Measurements from ENCODE around the gene FRMD6. TPM values are rescaled to one million over a fixed set of nuclear protein-coding genes. Genes with fewer than 3 reads are reported as not detected.

FRMD6 gene
- total RNA-seq, 1 experiment from 2014 or later: 1.5 TPM

GRCh38 chr14:51658441-51659173 is 6.9 kb downstream of the FRMD6 start:
- in situ Hi-C loops (cut with HindIII; ENCODE audit: low sequenced_read_pairs): no loop called here

GRCh38 chr14:51660741-51661140 is 9.0 kb downstream of the FRMD6 start:
- DNase-seq (ENCODE audit: low spot score): no peak
- in situ Hi-C loops (cut with HindIII; ENCODE audit: low sequenced_read_pairs): no loop called here

More at GRCh38 chr14:51658441-51659173, 6.9 kb downstream of the FRMD6 start:
- no peak for DNase-seq (ENCODE audit: low spot score)

- no peak for DNase-seq (ENCODE audit: low spot score)
- in situ Hi-C loops (cut with HindIII; ENCODE audit: low sequenced_read_pairs): no loop called here
These were observed 9.8 kb downstream of the FRMD6 start for GRCh38 chr14:51661504-51661903.

GRCh38 chr14:51663783-51664326 is 12.1 kb downstream of the FRMD6 start:
- in situ Hi-C loops (cut with HindIII; ENCODE audit: low sequenced_read_pairs): no loop called here

GRCh38 chr14:51666070-51666469 is 14.4 kb downstream of the FRMD6 start:
- in situ Hi-C loops (cut with HindIII; ENCODE audit: low sequenced_read_pairs): no loop called here
- no peak for DNase-seq (ENCODE audit: low spot score)

More at GRCh38 chr14:51663783-51664326, 12.1 kb downstream of the FRMD6 start:
- no peak for DNase-seq (ENCODE audit: low spot score)

- in situ Hi-C loops (cut with HindIII; ENCODE audit: low sequenced_read_pairs): no loop called here
- DNase-seq (ENCODE audit: low spot score): no peak
These were observed 15.1 kb downstream of the FRMD6 start for GRCh38 chr14:51666826-51667225.

GRCh38 chr14:51668870-51669269 is 17.2 kb downstream of the FRMD6 start:
- no peak for DNase-seq (ENCODE audit: low spot score)
- in situ Hi-C loops (cut with HindIII; ENCODE audit: low sequenced_read_pairs): no loop called here

- in situ Hi-C loops (cut with HindIII; ENCODE audit: low sequenced_read_pairs): no loop called here
- DNase-seq (ENCODE audit: low spot score): no peak
These were observed 22.7 kb downstream of the FRMD6 start for GRCh38 chr14:51674294-51675002.

- in situ Hi-C loops (cut with HindIII; ENCODE audit: low sequenced_read_pairs): no loop called here
- no peak for DNase-seq (ENCODE audit: low spot score)
These were observed 24.8 kb downstream of the FRMD6 start for GRCh38 chr14:51676549-51676948.

GRCh38 chr14:51677266-51677665 is 25.6 kb downstream of the FRMD6 start:
- in situ Hi-C loops (cut with HindIII; ENCODE audit: low sequenced_read_pairs): no loop called here
- no peak for DNase-seq (ENCODE audit: low spot score)

- in situ Hi-C loops (cut with HindIII; ENCODE audit: low sequenced_read_pairs): no loop called here
- no peak for DNase-seq (ENCODE audit: low spot score)
These were observed 26.0 kb downstream of the FRMD6 start for GRCh38 chr14:51677738-51678137.

- in situ Hi-C loops (cut with HindIII; ENCODE audit: low sequenced_read_pairs): no loop called here
- no peak for DNase-seq (ENCODE audit: low spot score)
These were observed 28.3 kb downstream of the FRMD6 start for GRCh38 chr14:51680031-51680430.

GRCh38 chr14:51681411-51681810 is 29.7 kb downstream of the FRMD6 start:
- DNase-seq (ENCODE audit: low spot score): no peak
- in situ Hi-C loops (cut with HindIII; ENCODE audit: low sequenced_read_pairs): no loop called here

- in situ Hi-C loops (cut with HindIII; ENCODE audit: low sequenced_read_pairs): no loop called here
- no peak for DNase-seq (ENCODE audit: low spot score)
These were observed 30.7 kb downstream of the FRMD6 start for GRCh38 chr14:51682411-51682810.

- in situ Hi-C loops (cut with HindIII; ENCODE audit: low sequenced_read_pairs): no loop called here
These were observed 33.0 kb downstream of the FRMD6 start for GRCh38 chr14:51684760-51685159.

GRCh38 chr14:51691176-51691575 is 39.5 kb downstream of the FRMD6 start:
- in situ Hi-C loops (cut with HindIII; ENCODE audit: low sequenced_read_pairs): no loop called here
- no peak for DNase-seq (ENCODE audit: low spot score)

More at GRCh38 chr14:51684760-51685159, 33.0 kb downstream of the FRMD6 start:
- DNase-seq (ENCODE audit: low spot score): no peak

- in situ Hi-C loops (cut with HindIII; ENCODE audit: low sequenced_read_pairs): no loop called here
These were observed 40.9 kb downstream of the FRMD6 start for GRCh38 chr14:51692646-51693045.

GRCh38 chr14:51697848-51698247 is 46.1 kb downstream of the FRMD6 start:
- no peak for DNase-seq (ENCODE audit: low spot score)
- in situ Hi-C loops (cut with HindIII; ENCODE audit: low sequenced_read_pairs): no loop called here

More at GRCh38 chr14:51692646-51693045, 40.9 kb downstream of the FRMD6 start:
- DNase-seq (ENCODE audit: low spot score): no peak

- DNase-seq (ENCODE audit: low spot score): peak; percentile 92
- in situ Hi-C loops (cut with HindIII; ENCODE audit: low sequenced_read_pairs): no loop called here
These were observed 50.2 kb downstream of the FRMD6 start for GRCh38 chr14:51701951-51702350.

- no peak for DNase-seq (ENCODE audit: low spot score)
- in situ Hi-C loops (cut with HindIII; ENCODE audit: low sequenced_read_pairs): no loop called here
These were observed 52.1 kb downstream of the FRMD6 start for GRCh38 chr14:51703787-51704186.

Data from G401 (cell line).